GM12878 (cell line): Measurements from ENCODE around the gene PCBP1. TPM values are rescaled to one million over a fixed set of nuclear protein-coding genes. Genes with fewer than 3 reads are reported as not detected.

Experiments
- ATAC-seq: fragments of 200-7000 bp; cut with Tn5 transposase; 3 replicates; pipeline ENCODE4 v1.9.1; 2020; ENCODE audit warnings: mild to moderate bottlenecking, moderate library complexity
- BruUV-seq: library from RNA; stranded (reverse); fragments of 400-500 nt; replicated peaks from 2 replicates; lab custom pipeline; 2021; lab: Mats Ljungman, UMichigan
- CTCF ChIA-PET: fragments of 300-600 bp; sonication (Branson Sonifier 250); formaldehyde crosslinking; extraction: SDS; loops from one replicate; lab custom pipeline; 2021; ENCODE audit warnings: inconsistent platforms; lab: Yijun Ruan, JAX
- POLR2A ChIA-PET: fragments of 350-600 bp; formaldehyde crosslinking; extraction: SDS; loops from one replicate; lab custom pipeline; 2021; ENCODE audit warnings: inconsistent platforms; lab: Charles Lee
- RAD21 ChIA-PET: fragments of 300-600 bp; sonication (Branson Sonifier 250); formaldehyde crosslinking; loops from one replicate; lab custom pipeline; 2023; ENCODE audit warnings: antibody characterized with exemption; ENCODE audit not compliant: unreplicated experiment; lab: Charles Lee
- SMC1A ChIA-PET: fragments of 300-600 bp; sonication (Branson Sonifier 250); formaldehyde crosslinking; loops from one replicate; lab custom pipeline; 2023; ENCODE audit not compliant: unreplicated experiment, uncharacterized antibody; lab: Charles Lee
- DNase-seq: peaks from one replicate; pipeline ENCODE4 v3.0.0-alpha.2; 2011; ENCODE audit warnings: low read depth, low spot score
- FAIRE-seq: peaks from 3 replicates; lab custom pipeline; 2011; peaks lifted over from hg19 to GRCh38; lab: Jason Lieb, UNC
- H2AFZ ChIP-seq: 2 replicates; pipeline ENCODE4 v1.6.0; 2011; ENCODE audit warnings: low read depth, low read length, control low read depth; ENCODE audit not compliant: control insufficient read depth
- H3K27ac ChIP-seq: 2 replicates; pipeline ENCODE4 v1.5.1; 2011; ENCODE audit warnings: control low read depth; ENCODE audit not compliant: control insufficient read depth, insufficient read depth
- H3K27me3 ChIP-seq, 2 experiments: replicated peaks in 1 of 2; 2 replicates each; pipeline versions ENCODE4 v1.6.0 to v1.6.1; 2011; ENCODE audit warnings: low read length in 1 of 2; ENCODE audit not compliant: control insufficient read depth in 2 of 2, insufficient read depth in 2 of 2
- H3K36me3 ChIP-seq, 2 experiments: 2 replicates each; pipeline ENCODE4 v1.5.1; 2011; ENCODE audit warnings: low read length in 1 of 2; ENCODE audit not compliant: control insufficient read depth in 2 of 2, insufficient read depth in 2 of 2
- H3K4me1 ChIP-seq: 2 replicates; pipeline ENCODE4 v1.6.1; 2011; ENCODE audit warnings: mild to moderate bottlenecking, low read length, moderate library complexity, mixed read lengths; ENCODE audit not compliant: control insufficient read depth, insufficient read depth
- H3K4me2 ChIP-seq: 2 replicates; pipeline ENCODE4 v1.6.0; 2011; ENCODE audit warnings: control low read depth; ENCODE audit not compliant: control insufficient read depth, insufficient read depth
- H3K4me3 ChIP-seq: fragments of 200-600 bp; sonication (generic); 2 replicates; pipeline ENCODE4 v1.5.1; 2016
- H3K79me2 ChIP-seq: 2 replicates; pipeline ENCODE4 v1.6.0; 2011; ENCODE audit warnings: low read length; ENCODE audit not compliant: control insufficient read depth, insufficient read depth
- H3K9ac ChIP-seq: 2 replicates; pipeline ENCODE4 v1.8.0; 2011; ENCODE audit warnings: low read length, control low read depth, mixed read lengths; ENCODE audit not compliant: control insufficient read depth, insufficient read depth
- H3K9me3 ChIP-seq: replicated peaks from 3 replicates; pipeline ENCODE4 v1.5.1; 2011; ENCODE audit warnings: mild to moderate bottlenecking, low read length; ENCODE audit not compliant: control insufficient read depth, insufficient read depth
- H4K20me1 ChIP-seq: 2 replicates; pipeline ENCODE4 v1.6.0; 2011; ENCODE audit not compliant: control insufficient read depth, insufficient read depth
- BACH1 ChIP-seq: fragments of 450-650 bp; IDR thresholded peaks from 2 replicates; pipeline ENCODE4 v1.6.1; 2017; ENCODE audit warnings: mild to moderate bottlenecking, borderline replicate concordance
- BHLHE40 ChIP-seq, 2 experiments: fragments of 450-650 bp in 1 of 2; IDR thresholded peaks; 2 replicates each; pipeline ENCODE4 v1.6.1; 2011 to 2017; ENCODE audit warnings: low read depth in 2 of 2, borderline replicate concordance in 1 of 2, improper control_type of control experiment in 1 of 2, low read length in 1 of 2, mild to moderate bottlenecking in 1 of 2
- CREB1 ChIP-seq: IDR thresholded peaks from 2 replicates; pipeline ENCODE4 v1.6.1; 2012; ENCODE audit warnings: low read depth, mild to moderate bottlenecking, inconsistent platforms
- ESRRA ChIP-seq: IDR thresholded peaks from 2 replicates; pipeline ENCODE4 v1.6.1; 2012; ENCODE audit warnings: mild to moderate bottlenecking, low read length, improper control_type of control experiment
- KDM1A ChIP-seq: fragments of 200-600 bp; sonication (generic); IDR thresholded peaks from 2 replicates; pipeline ENCODE4 v1.6.1; 2016; ENCODE audit warnings: borderline replicate concordance
- LARP7 ChIP-seq: fragments of 450-650 bp; IDR thresholded peaks from 2 replicates; pipeline ENCODE4 v1.6.1; 2017; ENCODE audit warnings: mild to moderate bottlenecking
- MTA2 ChIP-seq: fragments of 450-650 bp; IDR thresholded peaks from 2 replicates; pipeline ENCODE4 v1.6.1; 2016; ENCODE audit warnings: low read depth, mild to moderate bottlenecking, moderate library complexity
- MTA3 ChIP-seq: IDR thresholded peaks from 2 replicates; pipeline ENCODE4 v1.6.1; 2012; ENCODE audit warnings: low read length, inconsistent platforms, borderline replicate concordance
- NFIC ChIP-seq: IDR thresholded peaks from 2 replicates; pipeline ENCODE4 v1.6.1; 2012; ENCODE audit warnings: low read depth, mild to moderate bottlenecking, inconsistent platforms, low read length, moderate library complexity
- SMAD5 ChIP-seq: IDR thresholded peaks from 2 replicates; pipeline ENCODE4 v1.6.1; 2016; ENCODE audit warnings: antibody characterized with exemption, low read depth
- STAT3 ChIP-seq: IDR thresholded peaks from 2 replicates; pipeline ENCODE4 v1.6.1; 2011; ENCODE audit warnings: low read depth, low read length, improper control_type of control experiment
- ZBED1 ChIP-seq: IDR thresholded peaks from 2 replicates; pipeline ENCODE4 v1.6.1; 2016; ENCODE audit warnings: borderline replicate concordance
- ZNF384 ChIP-seq: IDR thresholded peaks from 2 replicates; pipeline ENCODE4 v1.6.1; 2012; ENCODE audit warnings: low read depth, mild to moderate bottlenecking, low read length, improper control_type of control experiment, borderline replicate concordance
- WGBS: methylation state at CpG from one replicate; pipeline ENCODE4 v1.1.6; 2016; ENCODE audit warnings: low lambda C conversion rate; ENCODE audit not compliant: insufficient replicate concordance, insufficient coverage; ENCODE audit errors: missing lambda C conversion rate; 5-methylcytosine and 5-hydroxymethylcytosine counted together
- in situ Hi-C: fragments of 300-500 bp; cut with MboI; formaldehyde crosslinking; loops from 9 replicates; pipeline ENCODE4 v1.14.3; 2018; ENCODE audit warnings: mixed read lengths
- intact Hi-C: fragments of 100-400 bp; cut with micrococcal nuclease; formaldehyde crosslinking; loops from one replicate; pipeline ENCODE4 v1.14.2; 2022; ENCODE audit not compliant: unreplicated experiment
- polyA plus RNA-seq, 11 experiments: library from polyadenylated mRNA; depleted of rRNA in 4 of 11; unstranded in 6 of 11; stranded (reverse) in 5 of 11; fragments of >200 nt; fragmentation: Nextera tagmentation in 4 of 11; fragmentation: Illumina TruSeq in 1 of 11; extraction: Ambion mirVana in 4 of 11; extraction: Trizol in 1 of 11; gene quantifications; 1 replicate in 1 of 11; 2 replicates in 10 of 11; pipeline versions ENCODE4 v1.2.1 to v1.2.3, GENCODE V29; 2011 to 2016; ENCODE audit warnings: inconsistent platforms in 2 of 11, missing spikeins in 2 of 11, low read depth in 1 of 11
- total RNA-seq, 4 experiments: library from RNA; depleted of rRNA in 3 of 4; stranded (reverse); fragments of >200 nt in 3 of 4; fragmentation: Illumina TruSeq in 1 of 4; extraction: Trizol in 1 of 4; gene quantifications; 2 replicates each; pipeline versions ENCODE4 v1.2.1 to v1.2.3, GENCODE V29; 2013 to 2021
- TF ChIP-seq, protein P1 (sequence below): IDR thresholded peaks from 2 replicates; pipeline ENCODE4 v1.6.1; 2012; ENCODE audit warnings: improper control_type of control experiment, low read depth, low read length; ENCODE audit not compliant: insufficient replicate concordance
- TF ChIP-seq, protein P2 (sequence below): fragments of 450-650 bp; IDR thresholded peaks from 2 replicates; pipeline ENCODE4 v1.6.1; 2016; ENCODE audit warnings: mild to moderate bottlenecking

The PCBP1 gene
- total and polyA plus RNA-seq, 10 of the 15 experiments (the other 5 are each of a cell fraction or from before 2014, with no cell fraction given): 24.4 to 494 (median 130) TPM

DNA sequence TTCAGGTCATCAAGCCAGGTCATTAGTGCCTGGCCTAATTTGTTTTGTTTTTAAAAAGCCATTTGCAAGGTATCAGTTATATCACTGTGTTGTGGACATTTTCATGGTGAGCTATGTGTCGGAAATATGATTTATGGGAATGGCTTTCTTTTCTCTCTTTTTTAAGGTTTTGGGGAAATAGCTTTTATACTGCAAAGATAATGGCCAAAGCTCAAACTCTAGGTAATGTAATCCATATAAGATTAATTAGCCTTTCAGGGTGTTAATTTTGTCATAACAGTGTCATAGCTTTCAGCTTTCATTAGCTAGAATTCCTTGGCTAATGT is 45.8 kb downstream of the PCBP1 start (continued):
- TF ChIP-seq LARP7 (no peak), SMAD5 (no peak), NFIC (peak; percentile 11; the same call in 1 of the 2 replicates)
- TF ChIP-seq, all 136 proteins: peak for 4

DNA sequence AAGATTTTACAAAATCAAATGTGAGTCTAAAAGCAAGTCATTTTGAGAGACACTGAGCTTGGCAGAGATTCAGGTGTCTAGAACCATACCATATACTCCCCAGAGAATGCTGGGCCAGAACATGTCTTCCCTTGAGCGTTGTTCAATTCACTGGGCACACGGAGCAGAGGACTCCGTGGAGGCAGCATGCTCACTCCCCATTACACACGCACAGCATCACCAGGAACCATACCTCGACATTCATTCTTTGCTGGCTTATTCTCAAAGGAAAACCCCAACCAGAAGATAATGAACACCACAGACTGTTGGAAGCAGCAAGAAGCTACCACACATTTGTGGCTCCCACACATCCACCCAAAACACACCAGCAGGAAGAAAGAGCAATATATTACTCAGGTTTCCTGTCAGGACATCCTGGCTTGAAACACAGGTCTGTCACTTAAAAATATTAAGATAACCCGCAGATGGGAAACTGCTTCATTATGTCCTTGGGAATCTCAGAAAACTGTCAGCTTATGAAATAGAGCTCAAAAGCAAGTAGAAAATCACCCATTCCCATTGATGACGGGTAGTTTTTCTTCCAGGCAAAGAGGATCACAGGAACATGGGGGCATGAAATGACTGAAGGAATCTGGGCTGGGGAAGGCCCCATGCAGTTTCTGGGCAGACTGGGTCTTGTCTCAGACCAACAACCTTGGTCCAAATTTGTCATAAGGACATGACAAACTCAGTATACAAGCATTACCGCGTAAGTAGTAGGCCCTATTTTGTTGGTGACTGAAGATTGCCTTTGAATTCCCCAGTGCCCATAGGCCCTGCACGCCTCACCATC is 46.4 kb downstream of the PCBP1 start:
- DNase-seq (no peak), FAIRE-seq (peak; percentile 80), ATAC-seq (peak; percentile 60)
- ChIA-PET POLR2A (interaction anchor here (0.6 to 13.8 kb wide), 18 partner anchors 8 to 394 kb away, joined by 3 to 263 read pairs (median 15); partner anchors contain the start of genes C2orf42, MXD1 and PCBP1), RAD21 (interaction anchor here (0.6 to 10.5 kb wide), 19 partner anchors 9 to 409 kb away, joined by 3 to 181 read pairs (median 14); partner anchors contain the start of genes C2orf42, MXD1, PCBP1 and SNRNP27), CTCF (interaction anchor here (0.9 to 6.5 kb wide), 13 partner anchors 9 to 221 kb away, joined by 3 to 54 read pairs (median 12); partner anchors contain the start of gene MXD1), SMC1A (interaction anchor here (1.0 to 13.4 kb wide), 20 partner anchors 9 to 366 kb away, joined by 3 to 311 read pairs (median 4); partner anchors contain the start of genes MXD1, PCBP1 and SNRPG)
- H3K4me3 ChIP-seq: peak overlapping the region; percentile 67; the same call in 1 of the 2 replicates
- H4K20me1 ChIP-seq: no peaks in the 10 kb centered on the region
- H3K79me2 ChIP-seq: peaks cover 3% of the 10 kb centered on the region
- H3K4me2 ChIP-seq: peak overlapping the region; percentile 90
- peak overlapping the region; percentile 95 for H3K9ac ChIP-seq
- H3K27ac ChIP-seq: peak overlapping the region; percentile 99
- in situ Hi-C loops: no loop called here
- H3K27me3 ChIP-seq: no peaks in the 10 kb centered on the region
- H3K36me3 ChIP-seq: no peaks in the 10 kb centered on the region
- intact Hi-C loops: loop anchor here (1.0 to 2.0 kb wide), 4 partner anchors 9 to 47 kb away; partner anchors contain the start of gene PCBP1
- peak overlapping the region; percentile 87 for H2AFZ ChIP-seq
- no TSS peak for BruUV-seq
- H3K9me3 ChIP-seq: no peaks in the 10 kb centered on the region
- WGBS: 2% methylated on average over 10 of the region's 10 CpGs
- peaks cover 41% of the 10 kb centered on the region for H3K4me1 ChIP-seq
- TF ChIP-seq KDM1A (no peak), ZBED1 (no peak), BACH1 (peak; percentile 51; the same call in 1 of the 2 replicates), MTA3 (peak; percentile 85), ESRRA (no peak), MTA2 (peak; percentile 26; the same call in 1 of the 2 replicates), BHLHE40 (IDR thresholded peaks at IDR 0.05; ENCODE audit: borderline replicate concordance in 1 of 2, low read depth in 2 of 2, low read length in 1 of 2) (no peak), ZNF384 (no peak), CREB1 (peak; percentile 39; the same call in 1 of the 2 replicates), STAT3 (no peak)
- TF ChIP-seq, protein P1, sequence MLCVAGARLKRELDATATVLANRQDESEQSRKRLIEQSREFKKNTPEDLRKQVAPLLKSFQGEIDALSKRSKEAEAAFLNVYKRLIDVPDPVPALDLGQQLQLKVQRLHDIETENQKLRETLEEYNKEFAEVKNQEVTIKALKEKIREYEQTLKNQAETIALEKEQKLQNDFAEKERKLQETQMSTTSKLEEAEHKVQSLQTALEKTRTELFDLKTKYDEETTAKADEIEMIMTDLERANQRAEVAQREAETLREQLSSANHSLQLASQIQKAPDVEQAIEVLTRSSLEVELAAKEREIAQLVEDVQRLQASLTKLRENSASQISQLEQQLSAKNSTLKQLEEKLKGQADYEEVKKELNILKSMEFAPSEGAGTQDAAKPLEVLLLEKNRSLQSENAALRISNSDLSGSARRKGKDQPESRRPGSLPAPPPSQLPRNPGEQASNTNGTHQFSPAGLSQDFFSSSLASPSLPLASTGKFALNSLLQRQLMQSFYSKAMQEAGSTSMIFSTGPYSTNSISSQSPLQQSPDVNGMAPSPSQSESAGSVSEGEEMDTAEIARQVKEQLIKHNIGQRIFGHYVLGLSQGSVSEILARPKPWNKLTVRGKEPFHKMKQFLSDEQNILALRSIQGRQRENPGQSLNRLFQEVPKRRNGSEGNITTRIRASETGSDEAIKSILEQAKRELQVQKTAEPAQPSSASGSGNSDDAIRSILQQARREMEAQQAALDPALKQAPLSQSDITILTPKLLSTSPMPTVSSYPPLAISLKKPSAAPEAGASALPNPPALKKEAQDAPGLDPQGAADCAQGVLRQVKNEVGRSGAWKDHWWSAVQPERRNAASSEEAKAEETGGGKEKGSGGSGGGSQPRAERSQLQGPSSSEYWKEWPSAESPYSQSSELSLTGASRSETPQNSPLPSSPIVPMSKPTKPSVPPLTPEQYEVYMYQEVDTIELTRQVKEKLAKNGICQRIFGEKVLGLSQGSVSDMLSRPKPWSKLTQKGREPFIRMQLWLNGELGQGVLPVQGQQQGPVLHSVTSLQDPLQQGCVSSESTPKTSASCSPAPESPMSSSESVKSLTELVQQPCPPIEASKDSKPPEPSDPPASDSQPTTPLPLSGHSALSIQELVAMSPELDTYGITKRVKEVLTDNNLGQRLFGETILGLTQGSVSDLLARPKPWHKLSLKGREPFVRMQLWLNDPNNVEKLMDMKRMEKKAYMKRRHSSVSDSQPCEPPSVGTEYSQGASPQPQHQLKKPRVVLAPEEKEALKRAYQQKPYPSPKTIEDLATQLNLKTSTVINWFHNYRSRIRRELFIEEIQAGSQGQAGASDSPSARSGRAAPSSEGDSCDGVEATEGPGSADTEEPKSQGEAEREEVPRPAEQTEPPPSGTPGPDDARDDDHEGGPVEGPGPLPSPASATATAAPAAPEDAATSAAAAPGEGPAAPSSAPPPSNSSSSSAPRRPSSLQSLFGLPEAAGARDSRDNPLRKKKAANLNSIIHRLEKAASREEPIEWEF: no peak
- TF ChIP-seq, protein P2, sequence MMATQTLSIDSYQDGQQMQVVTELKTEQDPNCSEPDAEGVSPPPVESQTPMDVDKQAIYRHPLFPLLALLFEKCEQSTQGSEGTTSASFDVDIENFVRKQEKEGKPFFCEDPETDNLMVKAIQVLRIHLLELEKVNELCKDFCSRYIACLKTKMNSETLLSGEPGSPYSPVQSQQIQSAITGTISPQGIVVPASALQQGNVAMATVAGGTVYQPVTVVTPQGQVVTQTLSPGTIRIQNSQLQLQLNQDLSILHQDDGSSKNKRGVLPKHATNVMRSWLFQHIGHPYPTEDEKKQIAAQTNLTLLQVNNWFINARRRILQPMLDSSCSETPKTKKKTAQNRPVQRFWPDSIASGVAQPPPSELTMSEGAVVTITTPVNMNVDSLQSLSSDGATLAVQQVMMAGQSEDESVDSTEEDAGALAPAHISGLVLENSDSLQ: peak; percentile 10; the same call in 1 of the 2 replicates
